HCT116 (cell line): ENCODE results near the gene CAMK2G. TPM values are rescaled to one million over a fixed set of nuclear protein-coding genes. Genes with fewer than 3 reads are reported as not detected.
"Not testable (repeated sequence)": the region's sequence is repeated elsewhere in the genome, so short reads cannot be mapped to it uniquely, and the experiment has no call there.

Source experiments
- ATAC-seq: fragments of 200-7000 bp; cut with Tn5 transposase; 2 replicates; pipeline ENCODE4 v1.9.1; 2020; ENCODE audit warnings: mild to moderate bottlenecking, moderate library complexity
- BruUV-seq: library from RNA; stranded (reverse); fragments of 400-500 nt; replicated peaks from 2 replicates; lab custom pipeline; 2021; lab: Mats Ljungman, UMichigan
- CTCF ChIA-PET: fragments of 300-600 bp; sonication (Branson Sonifier 250); formaldehyde crosslinking; loops from one replicate; lab custom pipeline; 2021; ENCODE audit warnings: antibody characterized with exemption; lab: Charles Lee
- POLR2A ChIA-PET: fragments of 300-600, 350-600 bp; sonication (Branson Sonifier 250); formaldehyde crosslinking; loops from one replicate; lab custom pipeline; 2021; ENCODE audit warnings: antibody characterized with exemption; lab: Charles Lee
- RAD21 ChIA-PET, 2 experiments: fragments of 300-600 bp; sonication (Branson Sonifier 250); formaldehyde crosslinking; loops; one replicate each; lab custom pipeline; 2023; ENCODE audit warnings: low total read pairs in 2 of 2; ENCODE audit not compliant: uncharacterized antibody in 2 of 2, unreplicated experiment in 2 of 2, low non-redundant PET in 1 of 2; lab: Charles Lee
- DNase-seq: peaks from one replicate; pipeline ENCODE4 v3.0.0-alpha.2; 2010; ENCODE audit warnings: low read depth, low spot score
- H2AFZ ChIP-seq: fragments of 200-600 bp; shearing (Covaris generic), sonication (generic); 2 replicates; pipeline ENCODE4 v1.6.1; 2017; ENCODE audit warnings: low read depth, mixed run types, mixed read lengths, antibody characterized with exemption, low read length; ENCODE audit not compliant: poor library complexity, severe bottlenecking
- H3K27ac ChIP-seq: 2 replicates; pipeline ENCODE4 v1.5.1; 2012; ENCODE audit warnings: low read depth, low read length
- H3K27me3 ChIP-seq: fragments of 200-600 bp; sonication (generic); 2 replicates; pipeline ENCODE4 v1.6.1; 2016; ENCODE audit warnings: mixed run types, low read length, mixed read lengths; ENCODE audit not compliant: insufficient read depth
- H3K36me3 ChIP-seq, 2 experiments: fragments of 200-500 bp in 1 of 2; fragments of 200-600 bp in 1 of 2; sonication (Bioruptor generic) in 1 of 2; sonication (generic) in 1 of 2; 2 replicates each; pipeline versions ENCODE4 v1.5.1 to v1.6.1; 2014 to 2016; ENCODE audit warnings: low read length in 2 of 2, inconsistent platforms in 1 of 2, mixed read lengths in 1 of 2, mixed run types in 1 of 2; ENCODE audit not compliant: insufficient read depth in 2 of 2, control insufficient read depth in 1 of 2
- H3K4me1 ChIP-seq, 2 experiments: fragments of 200-600 bp in 1 of 2; sonication (generic) in 1 of 2; 2 replicates each; pipeline versions ENCODE4 v1.5.1 to v1.6.1; 2012 to 2017; ENCODE audit warnings: low read length in 2 of 2, inconsistent platforms in 1 of 2, mild to moderate bottlenecking in 1 of 2, mixed read lengths in 1 of 2, mixed run types in 1 of 2, moderate library complexity in 1 of 2; ENCODE audit not compliant: insufficient read depth in 2 of 2, control insufficient read depth in 1 of 2
- H3K4me2 ChIP-seq: fragments of 200-600 bp; sonication (generic); 2 replicates; pipeline ENCODE4 v1.6.1; 2017; ENCODE audit warnings: mixed run types, low read length, mixed read lengths
- H3K4me3 ChIP-seq, 2 experiments: fragments of 200-600 bp in 1 of 2; sonication (generic) in 1 of 2; replicated peaks in 1 of 2; 2 replicates each; pipeline ENCODE4 v1.5.1; 2011 to 2016; ENCODE audit warnings: low read length in 2 of 2, control low read depth in 1 of 2, low read depth in 1 of 2, mild to moderate bottlenecking in 1 of 2, mixed read lengths in 1 of 2, mixed run types in 1 of 2
- H3K79me2 ChIP-seq: fragments of 200-600 bp; sonication (generic); 2 replicates; pipeline ENCODE4 v1.6.1; 2017; ENCODE audit warnings: mild to moderate bottlenecking, mixed run types, low read length, moderate library complexity, mixed read lengths; ENCODE audit not compliant: insufficient read depth
- H3K9ac ChIP-seq: fragments of 200-600 bp; sonication (generic); 2 replicates; pipeline ENCODE4 v1.6.1; 2016; ENCODE audit warnings: low read length, mixed read lengths
- H3K9me2 ChIP-seq: fragments of 200-600 bp; sonication (generic), shearing (Covaris generic); 2 replicates; pipeline ENCODE4 v1.6.1; 2017; ENCODE audit warnings: mixed run types, mild to moderate bottlenecking, moderate library complexity; ENCODE audit not compliant: insufficient read depth
- H3K9me3 ChIP-seq, 2 experiments: fragments of 200-500 bp in 1 of 2; fragments of 200-600 bp in 1 of 2; sonication (Bioruptor generic) in 1 of 2; sonication (generic) in 1 of 2; 2 replicates each; pipeline ENCODE4 v1.6.1; 2014 to 2017; ENCODE audit warnings: low read length in 2 of 2, mixed read lengths in 2 of 2, inconsistent platforms in 1 of 2, low read depth in 1 of 2, mild to moderate bottlenecking in 1 of 2, mixed run types in 1 of 2, moderate library complexity in 1 of 2; ENCODE audit not compliant: control insufficient read depth in 1 of 2, insufficient read depth in 1 of 2
- H4K20me1 ChIP-seq: fragments of 200-600 bp; sonication (generic), shearing (Covaris generic); 2 replicates; pipeline ENCODE4 v1.6.1; 2017; ENCODE audit warnings: mixed run types, mild to moderate bottlenecking, moderate library complexity; ENCODE audit not compliant: insufficient read depth
- CEBPB ChIP-seq: IDR thresholded peaks from 2 replicates; pipeline ENCODE4 v1.6.1; 2012; ENCODE audit warnings: low read depth
- ELF1 ChIP-seq: IDR thresholded peaks from 2 replicates; pipeline ENCODE4 v1.6.1; 2012; ENCODE audit warnings: low read depth, borderline replicate concordance
- EZH2 ChIP-seq: fragments of 200-600 bp; sonication (generic); IDR thresholded peaks from 2 replicates; pipeline ENCODE4 v1.6.1; 2017; ENCODE audit warnings: antibody characterized with exemption, mixed run types
- EZH2phosphoT487 ChIP-seq: fragments of 200-600 bp; IDR thresholded peaks from 2 replicates; pipeline ENCODE4 v1.6.1; 2018; ENCODE audit warnings: antibody characterized with exemption, borderline replicate concordance
- POLR2A ChIP-seq: IDR thresholded peaks from 2 replicates; pipeline ENCODE4 v1.7.0; 2011; ENCODE audit warnings: borderline replicate concordance; ENCODE audit not compliant: insufficient read depth, insufficient read length; ENCODE audit errors: extremely low read depth
- POLR2AphosphoS5 ChIP-seq: IDR thresholded peaks from 2 replicates; pipeline ENCODE4 v1.6.1; 2011; ENCODE audit warnings: mild to moderate bottlenecking, low read depth, low read length, moderate library complexity
- SP1 ChIP-seq: IDR thresholded peaks from 2 replicates; pipeline ENCODE4 v1.6.1; 2012; ENCODE audit warnings: low read depth
- SRF ChIP-seq: IDR thresholded peaks from 2 replicates; pipeline ENCODE4 v1.6.1; 2012; ENCODE audit warnings: low read depth
- TCF7L2 ChIP-seq: IDR thresholded peaks from 2 replicates; pipeline ENCODE4 v1.7.0; 2011; ENCODE audit warnings: borderline replicate concordance, inconsistent platforms; ENCODE audit not compliant: insufficient read depth, insufficient read length; ENCODE audit errors: extremely low read depth
- YY1 ChIP-seq: IDR thresholded peaks from 2 replicates; pipeline ENCODE4 v1.6.1; 2011; ENCODE audit warnings: low read length, low read depth, moderate library complexity, mild to moderate bottlenecking; ENCODE audit not compliant: insufficient replicate concordance; ENCODE audit errors: extremely low read depth
- intact Hi-C: fragments of 100-400 bp; cut with micrococcal nuclease; formaldehyde crosslinking; loops from 2 replicates; pipeline ENCODE4 v1.10.0; 2022
- total RNA-seq: library from RNA; stranded (reverse); gene quantifications from one replicate; pipeline ENCODE4 v1.2.1, GENCODE V29; 2021; ENCODE audit not compliant: unreplicated experiment
- TF ChIP-seq, protein P1 (sequence below): IDR thresholded peaks from 2 replicates; pipeline ENCODE4 v1.6.1; 2012
- TF ChIP-seq, protein P2 (sequence below): IDR thresholded peaks from 2 replicates; pipeline ENCODE4 v1.6.1; 2012; ENCODE audit warnings: low read depth
- TF ChIP-seq, protein P3 (sequence below), 3 experiments: fragments of 200-600 bp in 1 of 3; sonication (generic) in 1 of 3; IDR thresholded peaks in 2 of 3; conservative IDR thresholded peaks in 1 of 3; 2 replicates each; pipeline ENCODE4 v1.5.1; 2012 to 2017; ENCODE audit warnings: low read depth in 2 of 3, low read length in 2 of 3, antibody characterized with exemption in 1 of 3, borderline replicate concordance in 1 of 3, control low read depth in 1 of 3, mild to moderate bottlenecking in 1 of 3, mixed read lengths in 1 of 3, mixed run types in 1 of 3, moderate library complexity in 1 of 3; ENCODE audit not compliant: insufficient read depth in 1 of 3

CAMK2G gene
- total RNA-seq, 1 experiment from 2014 or later, result 28.3 TPM

DNA sequence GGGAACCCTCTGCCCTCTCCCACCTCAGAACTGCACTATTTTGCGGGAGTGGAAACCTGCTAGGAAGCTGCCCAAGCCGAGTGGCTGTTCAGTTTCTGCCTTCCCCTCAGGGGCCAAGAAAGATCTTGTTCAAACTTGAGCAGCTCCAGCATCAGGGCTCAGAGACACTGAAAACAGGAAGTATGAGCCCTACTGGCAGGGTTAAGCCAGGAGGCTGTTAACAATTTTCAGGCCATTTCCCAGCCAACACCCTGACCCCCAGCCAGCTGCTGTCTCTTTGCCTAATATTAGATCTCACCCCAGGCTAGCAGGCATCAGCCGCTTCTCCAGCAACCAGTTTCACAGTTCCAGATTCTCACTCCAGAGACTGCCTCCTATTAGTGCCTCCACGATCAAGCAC lies 45.7 kb upstream of the CAMK2G start:
- H3K9me2 ChIP-seq, result no peaks in the 10 kb centered on the region
- no peak overlapping the region for H3K4me3 ChIP-seq
- ATAC-seq (no peak), DNase-seq (no peak)
- no peak overlapping the region for H2AFZ ChIP-seq
- peaks cover 3 to 42% of the 10 kb centered on the region in 2 experiments; a peak in 2 of 4 replicates for H3K4me1 ChIP-seq
- BruUV-seq, result no TSS peak
- ChIA-PET POLR2A (interaction anchor here (1.4 to 5.2 kb wide), 4 partner anchors 9 to 14 kb away, joined by 3 to 27 read pairs (median 6); partner anchors contain the start of gene PLAU), CTCF (no interaction called here), RAD21 (no interaction called here)
- H3K27me3 ChIP-seq, result no peaks in the 10 kb centered on the region
- intact Hi-C loops, result no loop called here
- H4K20me1 ChIP-seq, result no peaks in the 10 kb centered on the region
- TF ChIP-seq, protein P1, sequence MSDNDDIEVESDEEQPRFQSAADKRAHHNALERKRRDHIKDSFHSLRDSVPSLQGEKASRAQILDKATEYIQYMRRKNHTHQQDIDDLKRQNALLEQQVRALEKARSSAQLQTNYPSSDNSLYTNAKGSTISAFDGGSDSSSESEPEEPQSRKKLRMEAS, result no peak
- TF ChIP-seq TCF7L2 (no peak), POLR2A (no peak), SRF (no peak), EZH2 (no peak), EZH2phosphoT487 (no peak), CEBPB (no peak), POLR2AphosphoS5 (no peak), ELF1 (no peak), SP1 (no peak), YY1 (no peak)
- TF ChIP-seq, protein P2, sequence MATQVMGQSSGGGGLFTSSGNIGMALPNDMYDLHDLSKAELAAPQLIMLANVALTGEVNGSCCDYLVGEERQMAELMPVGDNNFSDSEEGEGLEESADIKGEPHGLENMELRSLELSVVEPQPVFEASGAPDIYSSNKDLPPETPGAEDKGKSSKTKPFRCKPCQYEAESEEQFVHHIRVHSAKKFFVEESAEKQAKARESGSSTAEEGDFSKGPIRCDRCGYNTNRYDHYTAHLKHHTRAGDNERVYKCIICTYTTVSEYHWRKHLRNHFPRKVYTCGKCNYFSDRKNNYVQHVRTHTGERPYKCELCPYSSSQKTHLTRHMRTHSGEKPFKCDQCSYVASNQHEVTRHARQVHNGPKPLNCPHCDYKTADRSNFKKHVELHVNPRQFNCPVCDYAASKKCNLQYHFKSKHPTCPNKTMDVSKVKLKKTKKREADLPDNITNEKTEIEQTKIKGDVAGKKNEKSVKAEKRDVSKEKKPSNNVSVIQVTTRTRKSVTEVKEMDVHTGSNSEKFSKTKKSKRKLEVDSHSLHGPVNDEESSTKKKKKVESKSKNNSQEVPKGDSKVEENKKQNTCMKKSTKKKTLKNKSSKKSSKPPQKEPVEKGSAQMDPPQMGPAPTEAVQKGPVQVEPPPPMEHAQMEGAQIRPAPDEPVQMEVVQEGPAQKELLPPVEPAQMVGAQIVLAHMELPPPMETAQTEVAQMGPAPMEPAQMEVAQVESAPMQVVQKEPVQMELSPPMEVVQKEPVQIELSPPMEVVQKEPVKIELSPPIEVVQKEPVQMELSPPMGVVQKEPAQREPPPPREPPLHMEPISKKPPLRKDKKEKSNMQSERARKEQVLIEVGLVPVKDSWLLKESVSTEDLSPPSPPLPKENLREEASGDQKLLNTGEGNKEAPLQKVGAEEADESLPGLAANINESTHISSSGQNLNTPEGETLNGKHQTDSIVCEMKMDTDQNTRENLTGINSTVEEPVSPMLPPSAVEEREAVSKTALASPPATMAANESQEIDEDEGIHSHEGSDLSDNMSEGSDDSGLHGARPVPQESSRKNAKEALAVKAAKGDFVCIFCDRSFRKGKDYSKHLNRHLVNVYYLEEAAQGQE, result no peak
- TF ChIP-seq, protein P3, sequence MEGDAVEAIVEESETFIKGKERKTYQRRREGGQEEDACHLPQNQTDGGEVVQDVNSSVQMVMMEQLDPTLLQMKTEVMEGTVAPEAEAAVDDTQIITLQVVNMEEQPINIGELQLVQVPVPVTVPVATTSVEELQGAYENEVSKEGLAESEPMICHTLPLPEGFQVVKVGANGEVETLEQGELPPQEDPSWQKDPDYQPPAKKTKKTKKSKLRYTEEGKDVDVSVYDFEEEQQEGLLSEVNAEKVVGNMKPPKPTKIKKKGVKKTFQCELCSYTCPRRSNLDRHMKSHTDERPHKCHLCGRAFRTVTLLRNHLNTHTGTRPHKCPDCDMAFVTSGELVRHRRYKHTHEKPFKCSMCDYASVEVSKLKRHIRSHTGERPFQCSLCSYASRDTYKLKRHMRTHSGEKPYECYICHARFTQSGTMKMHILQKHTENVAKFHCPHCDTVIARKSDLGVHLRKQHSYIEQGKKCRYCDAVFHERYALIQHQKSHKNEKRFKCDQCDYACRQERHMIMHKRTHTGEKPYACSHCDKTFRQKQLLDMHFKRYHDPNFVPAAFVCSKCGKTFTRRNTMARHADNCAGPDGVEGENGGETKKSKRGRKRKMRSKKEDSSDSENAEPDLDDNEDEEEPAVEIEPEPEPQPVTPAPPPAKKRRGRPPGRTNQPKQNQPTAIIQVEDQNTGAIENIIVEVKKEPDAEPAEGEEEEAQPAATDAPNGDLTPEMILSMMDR (IDR thresholded peaks at IDR 0.05 in 2 of 3, conservative IDR thresholded peaks at IDR 0.05 in 1 of 3; ENCODE audit: borderline replicate concordance in 1 of 3, insufficient read depth in 1 of 3, low read depth in 2 of 3, low read length in 2 of 3), result no peak
- peaks cover 2 to 11% of the 10 kb centered on the region in 2 experiments; a peak in 1 of 4 replicates for H3K36me3 ChIP-seq
- no peak overlapping the region for H3K4me2 ChIP-seq
- H3K9ac ChIP-seq, result no peak overlapping the region
- H3K27ac ChIP-seq, result 0 out of 2 replicates have a peak overlapping the region, but pooled peaks have one; percentile 4
- no peaks in the 10 kb centered on the region for H3K9me3 ChIP-seq
- no peaks in the 10 kb centered on the region; the same call in 1 of the 2 replicates for H3K79me2 ChIP-seq

DNA sequence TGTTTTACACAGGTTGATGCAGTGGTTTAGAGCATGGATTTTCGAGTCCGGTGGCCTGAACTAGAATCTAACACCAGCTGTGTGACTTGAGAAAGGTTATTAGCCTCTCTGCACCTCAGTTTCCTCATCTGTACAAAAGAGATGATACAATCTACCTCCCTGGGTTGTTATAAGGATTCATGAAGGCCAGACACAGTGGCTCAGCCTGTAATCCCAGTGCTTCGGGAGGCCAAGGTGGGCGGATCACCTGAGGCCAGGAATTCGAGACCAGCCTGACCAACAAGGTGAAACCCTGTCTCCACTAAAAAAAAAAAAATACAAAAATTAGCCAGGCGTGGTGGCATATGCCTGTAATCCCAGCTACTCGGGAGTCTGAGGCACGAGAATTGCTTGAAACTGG lies 45.1 kb upstream of the CAMK2G start:
- ATAC-seq, H3K9me2 ChIP-seq, H4K20me1 ChIP-seq, H3K9ac ChIP-seq, H3K9me3 ChIP-seq, BruUV-seq, RAD21 ChIA-PET, H3K4me3 ChIP-seq, DNase-seq, H3K27ac ChIP-seq, H3K27me3 ChIP-seq, CTCF ChIA-PET, H2AFZ ChIP-seq, intact Hi-C loops, H3K79me2 ChIP-seq, H3K4me2 ChIP-seq: not testable (repeated sequence)
- Histone ChIP-seq H3K4me1 (peaks cover 3 to 45% of the 10 kb centered on the region in 2 experiments; a peak in 2 of 4 replicates), H3K36me3 (peaks cover 2 to 16% of the 10 kb centered on the region in 2 experiments; a peak in 1 of 4 replicates)
- POLR2A ChIA-PET, result interaction anchor here (1.4 to 5.2 kb wide), 5 partner anchors 8 to 31 kb away, joined by 3 to 27 read pairs (median 5); partner anchors contain the start of gene PLAU
